Bronchial epithelial cell (primary cell): ENCODE results near the gene BEGAIN. TPM values are rescaled to one million over a fixed set of nuclear protein-coding genes. Genes with fewer than 3 reads are reported as not detected.
A peak's percentile ranks its signal among the peaks of the same experiment; 100 is the strongest.

Experiments
- DNase-seq: peaks from one replicate; pipeline ENCODE4 v3.0.0-alpha.2; 2010; ENCODE audit warnings: low read depth
- FAIRE-seq: peaks from 2 replicates; lab custom pipeline; 2011; peaks lifted over from hg19 to GRCh38; lab: Jason Lieb, UNC
- H3K27me3 ChIP-seq: 2 replicates; pipeline ENCODE4 v1.5.1; 2011; ENCODE audit warnings: low read length; ENCODE audit not compliant: control insufficient read depth, insufficient read depth
- H3K36me3 ChIP-seq: 2 replicates; pipeline ENCODE4 v1.5.1; 2011; ENCODE audit warnings: low read length; ENCODE audit not compliant: control insufficient read depth, insufficient read depth
- H3K4me3 ChIP-seq: 2 replicates; pipeline ENCODE4 v1.5.1; 2011; ENCODE audit warnings: mild to moderate bottlenecking, low read depth, low read length, control low read depth
- total RNA-seq: library from RNA; depleted of rRNA; stranded (reverse); fragments of >200 nt; gene quantifications from 2 replicates; pipeline ENCODE4 v1.2.1, GENCODE V29; 2014
- TF ChIP-seq, protein P1 (sequence below): IDR thresholded peaks from 2 replicates; pipeline ENCODE4 v1.5.1; 2011; ENCODE audit warnings: mild to moderate bottlenecking, moderate library complexity, low read length, control low read depth, inconsistent platforms; ENCODE audit not compliant: insufficient read depth, severe bottlenecking

BEGAIN gene
- total RNA-seq, 1 donor from 2014 or later, result 1.1 TPM

DNA sequence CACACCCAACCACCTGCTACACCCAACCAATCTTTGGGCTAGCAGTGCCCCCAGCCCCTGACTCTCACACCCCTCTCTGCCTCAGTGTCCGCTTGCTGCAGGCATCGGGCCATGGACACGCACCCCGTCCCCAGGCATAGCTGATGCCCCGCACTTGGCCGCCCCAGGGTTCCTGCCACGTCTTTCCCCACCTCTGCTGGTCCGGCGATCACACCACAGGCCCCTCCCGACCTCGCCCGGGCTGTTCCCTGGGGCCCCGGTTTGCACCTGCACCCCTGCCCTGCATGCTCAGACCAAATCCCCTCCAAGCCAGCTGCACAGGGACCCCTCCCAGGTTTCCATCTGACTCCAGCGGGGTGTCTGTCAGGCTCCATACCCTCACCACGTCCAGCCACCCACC is 38.3 kb downstream of the BEGAIN start:
- H3K36me3 ChIP-seq, result no peaks in the 10 kb centered on the region

DNA sequence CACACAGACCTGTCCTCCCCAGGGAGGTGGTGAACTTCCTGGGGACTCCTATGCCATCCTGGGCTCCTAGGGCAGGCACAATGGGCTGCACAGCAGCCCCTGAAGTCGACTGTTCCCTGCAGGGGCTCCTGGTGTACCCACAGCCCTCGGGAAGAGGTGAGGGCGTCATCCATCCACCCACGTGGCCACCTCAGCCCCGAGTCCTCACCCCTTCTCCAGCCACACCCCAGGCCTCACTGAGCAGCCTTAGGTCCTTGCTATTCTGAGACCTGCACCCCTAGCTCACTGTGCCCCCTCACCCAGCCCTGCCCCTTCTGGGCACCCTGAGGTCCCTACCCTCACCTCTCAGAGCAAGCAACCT is 38.9 kb downstream of the BEGAIN start:
- peaks cover 6% of the 10 kb centered on the region for H3K27me3 ChIP-seq
- TF ChIP-seq, protein P1, sequence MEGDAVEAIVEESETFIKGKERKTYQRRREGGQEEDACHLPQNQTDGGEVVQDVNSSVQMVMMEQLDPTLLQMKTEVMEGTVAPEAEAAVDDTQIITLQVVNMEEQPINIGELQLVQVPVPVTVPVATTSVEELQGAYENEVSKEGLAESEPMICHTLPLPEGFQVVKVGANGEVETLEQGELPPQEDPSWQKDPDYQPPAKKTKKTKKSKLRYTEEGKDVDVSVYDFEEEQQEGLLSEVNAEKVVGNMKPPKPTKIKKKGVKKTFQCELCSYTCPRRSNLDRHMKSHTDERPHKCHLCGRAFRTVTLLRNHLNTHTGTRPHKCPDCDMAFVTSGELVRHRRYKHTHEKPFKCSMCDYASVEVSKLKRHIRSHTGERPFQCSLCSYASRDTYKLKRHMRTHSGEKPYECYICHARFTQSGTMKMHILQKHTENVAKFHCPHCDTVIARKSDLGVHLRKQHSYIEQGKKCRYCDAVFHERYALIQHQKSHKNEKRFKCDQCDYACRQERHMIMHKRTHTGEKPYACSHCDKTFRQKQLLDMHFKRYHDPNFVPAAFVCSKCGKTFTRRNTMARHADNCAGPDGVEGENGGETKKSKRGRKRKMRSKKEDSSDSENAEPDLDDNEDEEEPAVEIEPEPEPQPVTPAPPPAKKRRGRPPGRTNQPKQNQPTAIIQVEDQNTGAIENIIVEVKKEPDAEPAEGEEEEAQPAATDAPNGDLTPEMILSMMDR, result no peak
- FAIRE-seq (no peak), DNase-seq (no peak)
- no peak overlapping the region for H3K4me3 ChIP-seq
- H3K36me3 ChIP-seq, result no peaks in the 10 kb centered on the region

More for the DNA sequence above, 38.3 kb downstream of the BEGAIN start:
- no peak overlapping the region for H3K4me3 ChIP-seq
- peaks cover 6% of the 10 kb centered on the region for H3K27me3 ChIP-seq
- FAIRE-seq, result no peak
- no peak for DNase-seq
- TF ChIP-seq, protein P1, result no peak

DNA sequence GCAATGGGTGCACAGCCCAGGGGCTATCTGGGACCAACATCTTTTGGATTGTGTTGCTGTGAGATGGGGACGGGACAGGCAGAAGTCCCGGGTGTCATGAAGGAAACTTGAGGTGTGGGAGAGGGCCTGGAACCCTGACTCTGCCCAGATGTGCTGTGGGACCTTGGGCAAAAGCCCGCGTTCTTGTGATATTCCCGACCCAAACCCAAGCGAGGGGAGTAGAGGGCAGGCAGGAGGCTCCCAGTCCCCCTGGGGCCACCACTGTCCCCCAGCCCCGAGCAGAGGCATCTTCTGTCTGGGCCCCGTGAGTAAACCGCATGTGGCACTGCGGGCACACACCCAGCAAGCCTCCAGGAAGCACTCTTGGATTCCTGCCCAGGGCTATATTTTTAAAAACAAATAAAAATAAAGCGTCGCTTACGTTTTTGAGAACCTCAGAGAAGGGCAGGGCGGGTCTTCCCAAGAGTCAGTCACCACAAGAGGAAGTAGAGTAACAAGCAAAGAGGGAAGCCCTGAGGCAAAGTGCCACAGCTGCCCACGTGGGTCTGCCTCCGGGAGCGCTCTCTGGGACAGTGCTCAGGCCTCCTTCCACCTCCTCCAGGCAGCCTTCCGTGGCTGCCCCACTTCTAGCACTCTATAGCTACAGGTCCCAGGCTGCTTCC is 39.5 kb downstream of the BEGAIN start:
- Histone ChIP-seq H3K27me3 (peaks cover 6% of the 10 kb centered on the region), H3K36me3 (no peaks in the 10 kb centered on the region), H3K4me3 (no peak overlapping the region)
- DNase-seq (peak; percentile 55), FAIRE-seq (no peak)
- TF ChIP-seq, protein P1, result no peak

DNA sequence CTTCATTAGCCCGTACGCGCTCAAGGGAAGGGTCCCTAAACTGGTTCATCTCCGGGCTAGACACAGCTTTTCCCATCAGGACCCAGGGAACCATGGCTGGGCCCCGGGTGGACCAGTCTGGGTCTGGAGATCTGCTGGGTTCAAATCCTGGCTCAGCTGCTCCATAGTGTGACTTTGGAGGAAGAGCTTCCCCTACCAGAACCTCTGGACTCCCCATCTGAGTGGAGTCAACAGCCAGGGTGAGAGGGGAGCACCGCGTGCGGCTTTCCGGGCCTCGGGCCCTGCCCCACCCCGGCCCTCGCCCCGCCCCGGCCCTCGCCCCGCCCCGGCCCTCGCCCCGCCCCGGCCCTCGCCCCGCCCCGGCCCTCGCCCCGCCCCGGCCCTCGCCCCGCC is 41.2 kb downstream of the BEGAIN start:
- TF ChIP-seq, protein P1, result no peak
- Histone ChIP-seq H3K27me3 (peaks cover 6% of the 10 kb centered on the region), H3K36me3 (no peaks in the 10 kb centered on the region), H3K4me3 (no peak overlapping the region)
- DNase-seq (no peak), FAIRE-seq (no peak)

DNA sequence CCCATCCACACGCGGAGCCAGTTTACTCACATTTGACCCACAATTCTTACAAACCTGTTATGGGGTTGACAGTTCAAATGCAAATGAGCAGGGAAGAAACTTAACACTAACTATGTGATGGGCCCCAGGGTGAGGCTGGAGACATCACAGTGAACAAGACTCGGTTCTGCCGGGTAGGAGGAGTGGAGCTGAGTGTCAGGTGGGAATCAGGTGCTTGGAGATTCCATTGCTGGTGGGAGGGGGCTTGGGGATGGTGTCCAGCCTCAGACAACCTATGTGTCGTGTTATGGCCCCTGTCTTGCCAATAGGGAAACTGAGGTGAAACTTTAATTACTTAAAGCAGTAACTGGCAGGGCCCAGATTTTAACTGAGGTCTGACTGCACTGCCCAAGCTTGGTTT is 41.9 kb downstream of the BEGAIN start:
- TF ChIP-seq, protein P1, result no peak
- no peak for DNase-seq
- peaks cover 2% of the 10 kb centered on the region for H3K27me3 ChIP-seq
- no peaks in the 10 kb centered on the region for H3K36me3 ChIP-seq
- no peak for FAIRE-seq
- no peak overlapping the region for H3K4me3 ChIP-seq
